ENCODE data around the gene TNS4. TPM values are rescaled to one million over a fixed set of nuclear protein-coding genes. Genes with fewer than 3 reads are reported as not detected.
A peak's percentile ranks its signal among the peaks of the same experiment; 100 is the strongest.

Gene TNS4
- total and polyA plus RNA-seq, 2 of the 4 experiments (the other 2 are of a cell fraction): not detected

DNA sequence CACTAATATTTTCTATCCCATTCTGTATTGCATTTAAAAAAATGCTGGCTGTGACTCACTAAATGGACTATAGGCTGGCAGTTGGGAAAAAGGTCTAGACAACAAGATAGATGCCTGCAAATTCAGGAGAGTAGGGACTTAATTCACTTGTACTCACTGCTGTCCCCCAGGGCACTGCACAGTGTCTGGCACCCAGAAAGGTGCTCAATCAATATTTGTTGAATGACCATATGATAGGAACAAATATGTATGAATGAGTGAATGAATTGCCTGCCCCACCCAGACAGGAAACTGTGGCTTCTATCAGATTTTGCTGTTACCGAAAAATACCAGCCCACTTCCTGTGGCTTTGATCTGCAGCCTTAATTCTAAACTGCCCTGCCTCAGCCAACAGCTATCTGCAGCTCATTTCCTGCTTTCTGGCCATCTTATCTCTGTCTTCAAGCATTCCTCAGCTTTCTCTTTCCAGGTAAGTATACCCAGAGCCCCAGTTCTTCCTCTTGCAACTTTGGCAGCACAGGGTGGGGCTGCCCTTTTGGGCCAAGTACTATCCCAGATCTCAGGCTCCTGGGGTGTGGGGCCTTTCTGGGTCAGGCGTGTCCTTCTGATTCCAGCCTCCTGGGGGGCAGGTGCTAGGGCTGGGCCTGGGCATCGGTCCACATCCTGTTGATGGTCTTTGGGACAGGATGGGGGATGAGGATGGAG is 15.3 kb upstream of the TNS4 start:
- peak overlapping the region; percentile 48 for H4K91ac ChIP-seq (ENCODE audit: insufficient read depth, low read depth, low read length)
- no peaks in the 10 kb centered on the region for H3K9me3 ChIP-seq (ENCODE audit: control insufficient read depth, insufficient read depth, low read length)
- no TSS peak for BruUV-seq (replicated peaks)
- 0 out of 2 replicates have a peak overlapping the region, but pooled peaks have one; percentile 21 for H3K23ac ChIP-seq (ENCODE audit: low read depth, low read length)
- peak overlapping the region; percentile 51; the same call in 1 of the 2 replicates for H3K18ac ChIP-seq (ENCODE audit: low read depth, low read length)
- peak overlapping the region; percentile 77 for H2BK20ac ChIP-seq (ENCODE audit: low read depth, low read length)
- POLR2A ChIA-PET (ENCODE audit: unreplicated experiment): interaction anchor here (0.6 kb wide), 1 partner anchor 26 kb away, joined by 4 read pairs; no protein-coding TSS in a partner anchor
- H3K4me1 ChIP-seq (ENCODE audit: control insufficient read depth, insufficient read depth, low read length): peaks cover 31% of the 10 kb centered on the region
- no peak for ATAC-seq (ENCODE audit: low read depth)
- H3K9ac ChIP-seq (ENCODE audit: low read depth, low read length): no peak overlapping the region
- peaks cover 5 to 11% of the 10 kb centered on the region in 2 experiments; a peak in 2 of 4 replicates for H3K79me1 ChIP-seq (ENCODE audit: low read depth in 1 of 2, low read length in 2 of 2)
- no peak overlapping the region; the same call in 1 of the 2 replicates for H3K4me2 ChIP-seq (ENCODE audit: low read depth, low read length)
- no peaks in the 10 kb centered on the region for H4K20me1 ChIP-seq (ENCODE audit: insufficient read depth, low read length)
- no peaks in the 10 kb centered on the region for H3K27me3 ChIP-seq (ENCODE audit: control insufficient read depth, insufficient read depth, low read length)
- H2AK5ac ChIP-seq (ENCODE audit: low read depth, low read length): peak overlapping the region; percentile 87
- in situ Hi-C loops (cut with MboI; ENCODE audit: low sequenced_read_pairs): no loop called here
- H3K36me3 ChIP-seq (ENCODE audit: control insufficient read depth, insufficient read depth, low read length): no peaks in the 10 kb centered on the region
- DNase-seq: no peak
- peak overlapping the region; percentile 67 for H2AFZ ChIP-seq (replicated peaks; ENCODE audit: low read length, poor library complexity)
- TF ChIP-seq CEBPB (IDR thresholded peaks at IDR 0.05; ENCODE audit: low read depth, low read length): no peak
- TF ChIP-seq, protein P1, sequence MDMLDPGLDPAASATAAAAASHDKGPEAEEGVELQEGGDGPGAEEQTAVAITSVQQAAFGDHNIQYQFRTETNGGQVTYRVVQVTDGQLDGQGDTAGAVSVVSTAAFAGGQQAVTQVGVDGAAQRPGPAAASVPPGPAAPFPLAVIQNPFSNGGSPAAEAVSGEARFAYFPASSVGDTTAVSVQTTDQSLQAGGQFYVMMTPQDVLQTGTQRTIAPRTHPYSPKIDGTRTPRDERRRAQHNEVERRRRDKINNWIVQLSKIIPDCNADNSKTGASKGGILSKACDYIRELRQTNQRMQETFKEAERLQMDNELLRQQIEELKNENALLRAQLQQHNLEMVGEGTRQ (IDR thresholded peaks at IDR 0.05; ENCODE audit: low read depth, low read length): no peak
- no peak for TF ChIP-seq FOS (IDR thresholded peaks at IDR 0.05; ENCODE audit: low read depth, low read length)
- TF ChIP-seq, protein P2, sequence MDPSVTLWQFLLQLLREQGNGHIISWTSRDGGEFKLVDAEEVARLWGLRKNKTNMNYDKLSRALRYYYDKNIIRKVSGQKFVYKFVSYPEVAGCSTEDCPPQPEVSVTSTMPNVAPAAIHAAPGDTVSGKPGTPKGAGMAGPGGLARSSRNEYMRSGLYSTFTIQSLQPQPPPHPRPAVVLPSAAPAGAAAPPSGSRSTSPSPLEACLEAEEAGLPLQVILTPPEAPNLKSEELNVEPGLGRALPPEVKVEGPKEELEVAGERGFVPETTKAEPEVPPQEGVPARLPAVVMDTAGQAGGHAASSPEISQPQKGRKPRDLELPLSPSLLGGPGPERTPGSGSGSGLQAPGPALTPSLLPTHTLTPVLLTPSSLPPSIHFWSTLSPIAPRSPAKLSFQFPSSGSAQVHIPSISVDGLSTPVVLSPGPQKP (IDR thresholded peaks at IDR 0.05; ENCODE audit: borderline replicate concordance, low read depth, low read length): no peak
- TF ChIP-seq CHD1 (IDR thresholded peaks at IDR 0.05; ENCODE audit: low read depth, low read length): no peak
- TF ChIP-seq RCOR1 (IDR thresholded peaks at IDR 0.05; ENCODE audit: insufficient replicate concordance, low read length): no peak
- no peak for TF ChIP-seq RAD21 (IDR thresholded peaks at IDR 0.05; ENCODE audit: low read length)
- H4K8ac ChIP-seq (ENCODE audit: low read depth in 2 of 2, low read length in 2 of 2): peak overlapping the region; percentile 3 to 62
- peak overlapping the region; percentile 81 for H3K4ac ChIP-seq (ENCODE audit: low read depth, low read length)
- CTCF ChIA-PET: interaction anchor here (0.6 to 1.2 kb wide), 3 partner anchors 11 to 327 kb away, joined by 3 to 4 read pairs (median 3); no protein-coding TSS in a partner anchor
- peak overlapping the region; percentile 75 for H2BK5ac ChIP-seq (ENCODE audit: low read depth, low read length, poor library complexity, severe bottlenecking)
- H2BK120ac ChIP-seq (ENCODE audit: low read depth, low read length): peak overlapping the region; percentile 79
- H3K56ac ChIP-seq (ENCODE audit: extremely low read depth, insufficient read depth, low read length): peak overlapping the region; percentile 36; the same call in 1 of the 2 replicates
- peak overlapping the region; percentile 26; the same call in 1 of the 2 replicates for H4K5ac ChIP-seq (ENCODE audit: low read depth, low read length)
- H3K4me3 ChIP-seq (ENCODE audit: insufficient read depth, low read depth, low read length): no peak overlapping the region
- intact Hi-C loops (cut with micrococcal nuclease): no loop called here
- WGBS, 2 experiments (ENCODE audit: extremely low coverage in 2 of 2, insufficient read length in 1 of 2): 30% methylated on average over 2 of the region's 3 CpGs; no CpG with 5 or more reads in 1 of the 2 experiments
- peak overlapping the region; percentile 3; the same call in 1 of the 2 replicates for H3K27ac ChIP-seq (ENCODE audit: insufficient read depth, low read length)
- H3K9me1 ChIP-seq (ENCODE audit: insufficient read depth, low read length): peaks cover 33% of the 10 kb centered on the region
- peak overlapping the region; percentile 86 for H2AK9ac ChIP-seq (replicated peaks; ENCODE audit: low read depth, low read length, poor library complexity)
- peak overlapping the region; percentile 75; the same call in 1 of the 2 replicates for H3K14ac ChIP-seq (replicated peaks; ENCODE audit: low read depth, low read length)
- H2BK15ac ChIP-seq (ENCODE audit: low read depth, low read length): peak overlapping the region; percentile 52; the same call in 2 of the 3 replicates
- dilution Hi-C loops (cut with HindIII; ENCODE audit: low sequenced_read_pairs, unreplicated experiment): no loop called here
